A549 (cell line): Measurements from ENCODE around the gene OAS3.

Source experiments
- CEBPB ChIP-seq, 2 experiments: fragments of >200 bp in 1 of 2; sonication (Bioruptor Twin) in 1 of 2; formaldehyde crosslinking in 1 of 2; IDR thresholded peaks; 2 replicates each; pipeline ENCODE4 v1.6.1; 2012 to 2016
- KDM1A ChIP-seq: fragments of 200-600 bp; sonication (generic); IDR thresholded peaks from 2 replicates; pipeline ENCODE4 v1.6.1; 2016; ENCODE audit warnings: low read depth, mild to moderate bottlenecking
- MAZ ChIP-seq: fragments of 150-350 bp; IDR thresholded peaks from 2 replicates; pipeline ENCODE4 v1.6.1; 2014; ENCODE audit warnings: antibody characterized with exemption, low read depth, low read length, borderline replicate concordance
- MYC ChIP-seq: IDR thresholded peaks from 2 replicates; pipeline ENCODE4 v1.6.1; 2012; ENCODE audit warnings: mild to moderate bottlenecking, inconsistent platforms, low read length, improper control_type of control experiment, borderline replicate concordance
- POLR2A ChIP-seq: IDR thresholded peaks from 2 replicates; pipeline ENCODE4 v1.6.1; 2012; ENCODE audit warnings: mild to moderate bottlenecking, low read length
- RCOR1 ChIP-seq: fragments of 150-350 bp; IDR thresholded peaks from 2 replicates; pipeline ENCODE4 v1.6.1; 2014; ENCODE audit warnings: antibody characterized with exemption, low read length, low read depth
- RFX5 ChIP-seq: fragments of 450-650 bp; IDR thresholded peaks from 2 replicates; pipeline ENCODE4 v1.7.1; 2014; ENCODE audit warnings: antibody characterized with exemption, mild to moderate bottlenecking, moderate library complexity
- SMC3 ChIP-seq: fragments of >200 bp; sonication (Bioruptor Twin); formaldehyde crosslinking; IDR thresholded peaks from 3 replicates; pipeline ENCODE4 v1.6.1; 2018; ENCODE audit warnings: inconsistent platforms
- ZC3H11A ChIP-seq: fragments of 450-650 bp; IDR thresholded peaks from 2 replicates; pipeline ENCODE4 v1.6.1; 2014; ENCODE audit warnings: antibody characterized with exemption, mild to moderate bottlenecking
- ZFP36 ChIP-seq: fragments of 450-650 bp; IDR thresholded peaks from 2 replicates; pipeline ENCODE4 v1.6.1; 2014; ENCODE audit warnings: borderline replicate concordance; ENCODE audit not compliant: partially characterized antibody
- TF ChIP-seq, protein P1 (sequence below): fragments of 450-650 bp; IDR thresholded peaks from 2 replicates; pipeline ENCODE4 v1.6.1; 2014; ENCODE audit warnings: antibody characterized with exemption
- TF ChIP-seq, protein P2 (sequence below): fragments of >200 bp; sonication (Bioruptor Twin); formaldehyde crosslinking; IDR thresholded peaks from 3 replicates; pipeline ENCODE4 v1.5.1; 2016

DNA sequence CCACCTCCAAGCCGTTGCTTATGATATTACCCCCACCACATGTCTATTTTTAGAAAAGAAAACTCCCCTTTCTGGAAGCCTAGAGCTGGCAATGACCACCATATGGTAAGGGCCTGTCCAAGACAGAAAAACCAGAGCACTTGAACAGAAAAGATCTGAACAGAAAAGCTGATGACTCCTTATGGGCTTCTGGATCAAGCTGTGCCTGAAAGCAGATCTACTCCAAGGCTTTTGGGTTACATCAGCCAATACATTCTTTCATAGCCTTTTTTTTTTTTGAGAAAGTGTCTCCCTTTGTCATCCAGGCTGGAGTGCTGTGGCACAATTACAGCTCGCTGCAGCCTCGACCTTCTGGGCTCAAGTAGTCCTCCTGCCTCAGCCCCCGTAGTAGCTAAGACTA is 23.3 kb downstream of the OAS3 start:
- no peak for TF ChIP-seq SMC3
- no peak for TF ChIP-seq ZFP36
- TF ChIP-seq, protein P1, sequence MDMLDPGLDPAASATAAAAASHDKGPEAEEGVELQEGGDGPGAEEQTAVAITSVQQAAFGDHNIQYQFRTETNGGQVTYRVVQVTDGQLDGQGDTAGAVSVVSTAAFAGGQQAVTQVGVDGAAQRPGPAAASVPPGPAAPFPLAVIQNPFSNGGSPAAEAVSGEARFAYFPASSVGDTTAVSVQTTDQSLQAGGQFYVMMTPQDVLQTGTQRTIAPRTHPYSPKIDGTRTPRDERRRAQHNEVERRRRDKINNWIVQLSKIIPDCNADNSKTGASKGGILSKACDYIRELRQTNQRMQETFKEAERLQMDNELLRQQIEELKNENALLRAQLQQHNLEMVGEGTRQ = no peak
- no peak for TF ChIP-seq RCOR1
- no peak for TF ChIP-seq POLR2A
- no peak for TF ChIP-seq CEBPB (IDR thresholded peaks at IDR 0.05)
- no peak for TF ChIP-seq KDM1A
- TF ChIP-seq MAZ = no peak
- TF ChIP-seq, protein P2, sequence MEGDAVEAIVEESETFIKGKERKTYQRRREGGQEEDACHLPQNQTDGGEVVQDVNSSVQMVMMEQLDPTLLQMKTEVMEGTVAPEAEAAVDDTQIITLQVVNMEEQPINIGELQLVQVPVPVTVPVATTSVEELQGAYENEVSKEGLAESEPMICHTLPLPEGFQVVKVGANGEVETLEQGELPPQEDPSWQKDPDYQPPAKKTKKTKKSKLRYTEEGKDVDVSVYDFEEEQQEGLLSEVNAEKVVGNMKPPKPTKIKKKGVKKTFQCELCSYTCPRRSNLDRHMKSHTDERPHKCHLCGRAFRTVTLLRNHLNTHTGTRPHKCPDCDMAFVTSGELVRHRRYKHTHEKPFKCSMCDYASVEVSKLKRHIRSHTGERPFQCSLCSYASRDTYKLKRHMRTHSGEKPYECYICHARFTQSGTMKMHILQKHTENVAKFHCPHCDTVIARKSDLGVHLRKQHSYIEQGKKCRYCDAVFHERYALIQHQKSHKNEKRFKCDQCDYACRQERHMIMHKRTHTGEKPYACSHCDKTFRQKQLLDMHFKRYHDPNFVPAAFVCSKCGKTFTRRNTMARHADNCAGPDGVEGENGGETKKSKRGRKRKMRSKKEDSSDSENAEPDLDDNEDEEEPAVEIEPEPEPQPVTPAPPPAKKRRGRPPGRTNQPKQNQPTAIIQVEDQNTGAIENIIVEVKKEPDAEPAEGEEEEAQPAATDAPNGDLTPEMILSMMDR = no peak
- TF ChIP-seq ZC3H11A = no peak
- TF ChIP-seq MYC = no peak
- TF ChIP-seq RFX5 = no peak
